AG10803 (cell line): ENCODE results near the gene STX18.
A peak's percentile ranks its signal among the peaks of the same experiment; 100 is the strongest.

ENCODE experiments used
- DNase-seq: peaks from one replicate; pipeline ENCODE4 v3.0.0; 2010; ENCODE audit warnings: low read depth
- H3K4me3 ChIP-seq: 2 replicates; pipeline ENCODE4 v1.5.1; 2011; ENCODE audit warnings: mild to moderate bottlenecking, low read length, control low read depth
- TF ChIP-seq, protein P1 (sequence below): conservative IDR thresholded peaks from 2 replicates; pipeline ENCODE4 v1.5.1; 2011; ENCODE audit warnings: mild to moderate bottlenecking, low read length, control low read depth, inconsistent platforms

Gene STX18

DNA sequence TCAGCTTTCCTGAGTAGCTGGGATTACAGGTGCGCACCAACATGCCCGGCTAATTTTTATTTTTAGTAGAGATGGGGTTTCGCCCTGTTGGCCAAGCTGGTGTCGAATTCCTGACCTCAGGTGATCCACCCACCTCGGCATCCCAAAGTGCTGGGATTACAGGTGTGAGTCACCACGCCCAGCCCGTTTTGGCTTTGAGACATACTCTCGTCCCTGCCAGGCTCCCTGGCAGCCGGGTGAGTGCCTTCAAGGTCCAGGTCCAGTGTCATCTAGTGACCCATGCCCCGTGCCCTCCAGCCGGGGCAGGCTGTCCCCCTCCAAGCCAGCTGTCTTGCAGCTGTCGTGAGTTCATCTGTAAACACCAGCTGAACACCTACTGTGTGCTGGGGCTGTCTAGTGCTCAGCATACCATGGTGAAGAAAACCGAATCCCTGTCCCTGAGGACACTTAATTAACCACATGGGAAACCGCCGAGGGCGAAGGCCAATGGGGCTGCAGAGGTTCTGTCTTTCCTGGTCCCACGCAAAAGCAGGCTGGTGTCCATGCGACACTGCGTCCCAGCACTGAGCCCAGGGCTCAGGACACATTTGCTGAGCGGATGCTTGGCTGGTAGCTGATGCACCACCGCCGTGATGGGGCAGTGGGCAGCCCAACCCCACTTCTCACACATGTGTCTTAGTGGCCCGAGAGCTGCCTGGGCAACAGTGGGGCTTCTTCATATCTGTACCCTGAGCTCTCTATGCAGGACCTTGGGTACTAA lies 133.1 kb downstream of the STX18 start:
- no peak for DNase-seq
- H3K4me3 ChIP-seq: no peak overlapping the region
- TF ChIP-seq, protein P1, sequence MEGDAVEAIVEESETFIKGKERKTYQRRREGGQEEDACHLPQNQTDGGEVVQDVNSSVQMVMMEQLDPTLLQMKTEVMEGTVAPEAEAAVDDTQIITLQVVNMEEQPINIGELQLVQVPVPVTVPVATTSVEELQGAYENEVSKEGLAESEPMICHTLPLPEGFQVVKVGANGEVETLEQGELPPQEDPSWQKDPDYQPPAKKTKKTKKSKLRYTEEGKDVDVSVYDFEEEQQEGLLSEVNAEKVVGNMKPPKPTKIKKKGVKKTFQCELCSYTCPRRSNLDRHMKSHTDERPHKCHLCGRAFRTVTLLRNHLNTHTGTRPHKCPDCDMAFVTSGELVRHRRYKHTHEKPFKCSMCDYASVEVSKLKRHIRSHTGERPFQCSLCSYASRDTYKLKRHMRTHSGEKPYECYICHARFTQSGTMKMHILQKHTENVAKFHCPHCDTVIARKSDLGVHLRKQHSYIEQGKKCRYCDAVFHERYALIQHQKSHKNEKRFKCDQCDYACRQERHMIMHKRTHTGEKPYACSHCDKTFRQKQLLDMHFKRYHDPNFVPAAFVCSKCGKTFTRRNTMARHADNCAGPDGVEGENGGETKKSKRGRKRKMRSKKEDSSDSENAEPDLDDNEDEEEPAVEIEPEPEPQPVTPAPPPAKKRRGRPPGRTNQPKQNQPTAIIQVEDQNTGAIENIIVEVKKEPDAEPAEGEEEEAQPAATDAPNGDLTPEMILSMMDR: no peak

DNA sequence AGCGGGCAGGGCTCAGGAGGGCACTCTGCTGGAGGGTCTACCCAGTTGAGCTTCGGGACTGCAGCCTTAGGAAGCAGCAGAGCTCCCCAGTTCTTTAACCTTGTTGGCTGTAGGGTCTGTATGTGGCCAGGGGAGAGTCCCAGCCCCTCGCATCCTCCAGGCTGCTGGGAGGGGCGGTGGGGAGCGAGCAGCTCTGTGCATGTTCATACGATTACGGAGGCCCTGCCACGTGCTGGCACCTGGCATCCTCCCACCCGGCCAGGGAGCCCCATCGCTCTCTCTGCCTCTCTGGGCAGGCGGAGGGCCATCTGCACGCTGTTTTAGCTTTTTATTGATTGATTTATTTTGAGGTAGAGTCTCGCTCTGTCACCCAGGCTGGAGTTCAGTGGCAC lies 133.7 kb downstream of the STX18 start:
- no peak for DNase-seq
- TF ChIP-seq, protein P1: no peak
- H3K4me3 ChIP-seq: no peak overlapping the region

DNA sequence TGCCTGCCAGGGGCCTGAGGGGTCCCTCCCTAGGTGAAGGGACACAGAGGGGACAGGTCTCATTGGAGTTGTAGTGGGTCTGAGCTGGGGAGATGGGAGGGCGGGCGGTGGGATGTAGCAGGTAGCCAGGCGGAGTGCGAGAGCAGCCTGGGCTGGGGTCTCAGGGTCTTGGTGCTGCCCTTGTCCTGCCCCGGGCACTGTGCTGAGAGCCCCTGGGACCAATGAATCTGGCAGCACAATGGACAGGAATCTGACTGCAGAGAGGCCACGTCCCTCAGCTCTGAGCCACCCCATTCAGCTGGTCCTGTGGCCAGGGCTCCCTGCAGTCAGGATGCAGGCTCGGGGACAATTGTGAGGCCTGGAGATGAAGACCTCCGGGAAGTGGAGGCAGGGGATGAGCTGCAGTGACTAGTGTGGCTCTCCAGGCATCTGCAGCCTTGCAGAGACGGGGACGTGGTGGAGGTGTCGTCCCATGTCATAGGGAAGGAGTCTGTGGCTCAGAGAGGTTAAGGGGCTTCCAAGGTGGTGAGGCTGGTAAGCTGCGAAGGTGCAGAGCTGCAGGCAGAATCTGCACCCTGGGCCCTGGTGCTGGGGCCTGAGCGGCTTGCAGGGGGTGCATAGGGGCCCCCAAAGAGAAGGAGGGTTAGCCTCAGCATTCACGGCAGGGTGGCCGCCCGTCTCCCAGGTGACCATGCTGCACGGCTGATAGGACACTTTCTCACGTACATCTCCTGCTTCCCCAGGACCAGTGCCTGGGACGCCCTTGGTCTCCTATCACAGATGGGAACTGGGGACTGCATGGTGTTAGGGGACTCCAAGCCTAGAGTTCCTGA lies 134.3 kb downstream of the STX18 start:
- no peak overlapping the region for H3K4me3 ChIP-seq
- TF ChIP-seq, protein P1: no peak
- no peak for DNase-seq

DNA sequence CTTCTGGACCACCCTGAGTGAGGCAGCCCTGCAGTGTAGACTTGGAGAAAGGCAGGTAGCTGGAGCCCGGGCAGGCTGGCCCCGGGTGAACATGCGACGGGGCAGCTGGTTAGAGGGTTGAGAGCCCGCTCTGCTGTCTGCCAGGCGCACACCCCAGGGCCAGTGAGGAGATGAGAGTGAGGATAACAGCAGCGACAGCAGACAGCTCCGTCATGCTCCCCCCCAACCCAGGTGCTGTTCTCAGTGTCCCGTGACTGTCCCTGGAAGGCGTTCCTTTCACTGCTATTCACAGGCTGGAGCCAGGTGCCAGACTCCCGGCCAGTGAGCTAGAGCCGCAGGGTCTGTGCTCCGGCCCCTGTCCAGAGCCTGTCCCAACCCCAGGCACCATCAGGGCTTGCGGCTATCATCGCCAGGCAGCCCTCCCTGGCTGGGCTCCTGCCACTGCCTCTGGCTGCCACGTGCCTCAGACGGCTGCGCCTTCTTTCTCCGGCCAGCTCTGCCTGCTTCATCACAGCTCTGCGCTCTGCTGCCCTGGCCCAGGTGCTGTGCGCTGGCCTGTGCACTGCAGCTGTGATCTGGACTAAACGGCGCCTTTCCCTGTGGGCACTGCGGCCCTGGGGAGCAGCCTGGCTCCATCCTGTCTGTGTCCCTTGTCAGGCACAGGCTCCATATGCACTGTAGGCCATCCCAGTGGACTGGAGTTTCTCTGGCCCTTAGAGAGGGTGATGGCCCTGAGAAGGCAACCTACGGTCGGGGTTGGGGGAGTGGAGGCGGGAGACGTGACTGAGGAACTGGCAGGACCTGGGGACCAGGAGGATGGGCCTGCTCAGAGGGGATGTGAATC lies 135.2 kb downstream of the STX18 start:
- H3K4me3 ChIP-seq: no peak overlapping the region
- no peak for DNase-seq
- TF ChIP-seq, protein P1: no peak

DNA sequence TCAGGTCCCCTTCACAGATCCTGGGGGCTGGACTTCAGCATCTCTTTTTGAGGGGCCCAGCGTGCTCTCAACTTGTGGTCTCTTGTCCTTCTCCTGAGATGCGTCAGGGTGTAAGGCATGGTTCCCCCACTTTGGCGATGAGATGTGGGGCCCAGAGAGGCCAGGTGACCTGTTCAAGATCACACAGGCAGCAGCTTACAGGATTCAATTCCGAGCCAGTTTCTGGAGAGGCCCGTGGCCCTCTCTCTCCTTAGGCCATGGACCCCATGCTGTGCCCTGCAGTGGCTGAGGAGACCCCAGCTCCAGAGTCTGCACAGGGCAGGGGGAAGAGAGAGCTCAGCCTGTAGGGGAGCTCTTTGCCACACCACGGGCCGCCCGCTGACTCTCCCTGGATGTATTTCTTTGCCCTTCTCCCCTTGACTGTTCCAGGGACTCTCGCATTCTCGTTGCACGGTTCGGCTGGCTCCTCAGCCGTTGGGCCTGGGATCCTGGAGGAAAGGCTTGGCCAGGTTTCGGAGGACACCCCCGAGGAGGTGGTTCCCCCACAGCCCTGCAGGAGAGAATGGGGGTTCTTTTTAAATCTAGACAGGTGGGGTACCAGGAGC lies 136.4 kb downstream of the STX18 start:
- no peak for DNase-seq
- no peak overlapping the region for H3K4me3 ChIP-seq
- TF ChIP-seq, protein P1: no peak

DNA sequence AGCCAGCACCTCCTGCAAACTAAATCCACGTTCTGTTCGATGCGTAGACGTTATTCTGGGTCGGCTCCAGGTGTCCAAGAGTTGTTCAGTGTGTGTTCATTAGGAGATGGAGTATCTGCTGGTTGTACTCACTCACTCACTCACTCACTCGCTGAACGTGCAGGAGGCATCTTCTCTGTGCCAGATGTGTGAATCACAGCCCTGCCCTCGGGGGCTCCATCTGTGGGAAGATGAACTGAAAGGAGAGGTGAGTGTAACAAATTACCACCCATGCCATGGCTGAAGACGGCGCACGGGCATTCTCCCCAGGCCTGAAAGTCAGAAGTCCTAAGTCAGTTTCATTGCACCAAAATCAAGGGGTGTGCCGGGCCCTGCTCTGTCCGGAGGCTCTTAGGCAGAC lies 138.9 kb downstream of the STX18 start:
- peak; percentile 26 for DNase-seq
- TF ChIP-seq, protein P1: no peak

More for the DNA sequence above, 138.9 kb downstream of the STX18 start:
- H3K4me3 ChIP-seq: no peak overlapping the region
